Omental fat pad (tissue), 4 donors: Measurements from ENCODE around the gene ATG10. TPM values are rescaled to one million over a fixed set of nuclear protein-coding genes. Genes with fewer than 3 reads are reported as not detected.

Source experiments
- ATAC-seq: fragments of 150-250 bp; one replicate; pipeline ENCODE4 v1.9.1; 2016; ENCODE audit warnings: mild to moderate bottlenecking, moderate library complexity; ENCODE audit not compliant: low FRiP score
- DNase-seq: peaks from one replicate; pipeline ENCODE4 v3.0.0-alpha.2; 2019; ENCODE audit warnings: low spot score
- total RNA-seq, 4 donors: library from RNA; depleted of rRNA; stranded (reverse); fragments of >200 nt; gene quantifications; one replicate each; pipeline ENCODE4 v1.1.0, GENCODE V29; 2016
- TF ChIP-seq, protein P1 (sequence below), 3 donors: fragments of 450-650 bp; IDR thresholded peaks; one replicate each; pipeline ENCODE4 v1.5.1; 2016 to 2017; ENCODE audit warnings: antibody characterized with exemption in 3 of 3, mild to moderate bottlenecking in 3 of 3, moderate library complexity in 2 of 3

ATG10 gene
- total RNA-seq, 4 donors from 2014 or later = 2.4 to 18.4 (median 5.2) TPM

DNA sequence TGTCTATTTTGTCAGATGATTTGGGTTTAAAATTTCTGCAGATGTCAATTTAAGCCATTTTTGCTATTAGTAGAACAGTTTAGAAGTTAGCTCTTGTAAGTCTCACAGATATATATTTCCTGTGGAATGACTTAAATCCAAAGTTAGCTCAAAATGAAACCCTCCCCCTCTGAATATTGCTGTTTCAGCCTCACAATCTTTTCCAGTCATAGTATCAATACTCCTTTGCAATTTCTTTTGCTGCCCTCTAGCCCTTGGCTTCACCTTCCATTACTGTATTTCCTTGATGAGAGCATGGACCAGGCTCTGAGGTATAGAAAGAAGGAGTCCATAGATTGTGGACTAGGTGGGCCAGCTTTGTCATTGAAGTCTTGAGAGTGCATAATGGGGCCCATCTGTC, 124.4 kb downstream of the ATG10 start:
- ATAC-seq = no peak
- TF ChIP-seq, protein P1, sequence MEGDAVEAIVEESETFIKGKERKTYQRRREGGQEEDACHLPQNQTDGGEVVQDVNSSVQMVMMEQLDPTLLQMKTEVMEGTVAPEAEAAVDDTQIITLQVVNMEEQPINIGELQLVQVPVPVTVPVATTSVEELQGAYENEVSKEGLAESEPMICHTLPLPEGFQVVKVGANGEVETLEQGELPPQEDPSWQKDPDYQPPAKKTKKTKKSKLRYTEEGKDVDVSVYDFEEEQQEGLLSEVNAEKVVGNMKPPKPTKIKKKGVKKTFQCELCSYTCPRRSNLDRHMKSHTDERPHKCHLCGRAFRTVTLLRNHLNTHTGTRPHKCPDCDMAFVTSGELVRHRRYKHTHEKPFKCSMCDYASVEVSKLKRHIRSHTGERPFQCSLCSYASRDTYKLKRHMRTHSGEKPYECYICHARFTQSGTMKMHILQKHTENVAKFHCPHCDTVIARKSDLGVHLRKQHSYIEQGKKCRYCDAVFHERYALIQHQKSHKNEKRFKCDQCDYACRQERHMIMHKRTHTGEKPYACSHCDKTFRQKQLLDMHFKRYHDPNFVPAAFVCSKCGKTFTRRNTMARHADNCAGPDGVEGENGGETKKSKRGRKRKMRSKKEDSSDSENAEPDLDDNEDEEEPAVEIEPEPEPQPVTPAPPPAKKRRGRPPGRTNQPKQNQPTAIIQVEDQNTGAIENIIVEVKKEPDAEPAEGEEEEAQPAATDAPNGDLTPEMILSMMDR (IDR thresholded peaks at IDR 0.05) = no peak
- DNase-seq = no peak

DNA sequence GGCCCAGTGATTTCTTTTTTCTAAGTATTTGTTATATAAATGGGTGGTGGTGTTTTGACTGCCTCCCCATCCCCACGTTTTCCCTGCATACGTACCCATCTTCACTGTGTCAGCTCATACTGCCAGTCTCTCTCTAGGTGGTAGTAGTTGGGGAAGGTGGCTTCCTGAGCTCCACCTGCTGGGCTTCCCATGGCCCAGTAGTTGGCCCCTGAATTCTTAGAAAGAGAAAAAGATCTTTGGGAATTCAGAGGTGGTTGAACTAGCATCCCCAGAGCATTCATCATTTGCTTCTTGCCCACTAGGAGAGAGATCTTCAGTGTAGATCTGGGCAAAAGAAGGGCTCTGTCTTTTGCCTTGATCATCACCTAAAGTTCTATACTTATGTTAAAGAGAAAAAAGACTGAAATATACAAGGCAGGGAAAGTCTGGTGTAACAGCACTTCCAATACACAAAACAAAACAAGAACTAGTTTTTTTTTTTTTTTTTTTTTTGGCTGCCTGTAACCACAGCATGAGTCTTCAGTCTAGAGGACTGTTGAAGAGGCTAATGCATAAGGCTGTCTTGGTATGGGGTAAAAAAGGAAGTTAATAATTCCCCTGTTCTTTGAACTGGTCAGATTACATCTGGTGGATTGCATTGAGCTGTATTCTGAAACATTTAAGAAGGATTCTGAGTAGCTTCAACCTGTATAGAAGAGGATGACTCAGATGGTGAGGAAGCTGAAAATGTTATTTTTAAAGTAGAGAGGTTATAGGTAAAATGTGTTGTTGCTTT, 128.7 kb downstream of the ATG10 start:
- TF ChIP-seq, protein P1 (IDR thresholded peaks at IDR 0.05) = no peak
- no peak for DNase-seq
- no peak for ATAC-seq

DNA sequence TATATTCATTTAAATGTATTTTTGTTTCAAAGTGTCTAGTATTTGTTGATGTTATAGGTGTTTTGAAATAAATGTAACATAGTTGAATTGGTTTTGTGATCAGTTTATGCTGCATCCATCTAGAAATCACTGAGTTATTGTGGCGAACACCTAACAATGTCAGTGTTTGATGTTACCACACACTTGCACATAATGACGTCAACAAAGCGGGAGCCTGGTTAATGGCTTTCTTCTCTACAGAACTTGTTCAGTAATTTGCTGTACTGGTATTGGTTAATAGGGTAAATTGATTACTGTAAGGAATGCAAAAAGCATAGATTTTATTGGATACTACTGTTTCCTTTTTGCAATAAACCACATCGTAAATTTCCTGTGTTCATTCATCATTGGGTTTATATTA, 133.0 kb downstream of the ATG10 start:
- DNase-seq (no peak), ATAC-seq (no peak)
- TF ChIP-seq, protein P1 (IDR thresholded peaks at IDR 0.05) = no peak

DNA sequence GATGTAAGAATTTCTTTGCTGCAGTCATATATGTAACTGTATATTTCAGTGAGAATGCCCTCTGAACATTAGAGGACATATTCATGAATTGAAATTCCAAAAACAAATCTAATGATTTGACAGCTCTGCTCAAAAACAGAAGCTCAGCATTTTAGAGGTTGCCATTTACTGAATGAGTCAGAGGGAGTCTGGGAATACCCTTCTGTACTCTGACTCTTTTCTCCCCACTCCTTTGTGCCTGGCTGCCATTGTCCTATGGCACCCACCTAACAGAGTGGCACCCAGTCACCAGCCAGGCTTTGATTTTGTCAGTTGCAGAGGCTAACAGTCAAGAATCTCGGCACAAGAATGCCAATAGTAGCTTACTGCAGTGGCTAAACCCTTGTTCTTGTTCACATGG, 133.6 kb downstream of the ATG10 start:
- no peak for DNase-seq
- ATAC-seq = no peak
- TF ChIP-seq, protein P1 (IDR thresholded peaks at IDR 0.05) = no peak

DNA sequence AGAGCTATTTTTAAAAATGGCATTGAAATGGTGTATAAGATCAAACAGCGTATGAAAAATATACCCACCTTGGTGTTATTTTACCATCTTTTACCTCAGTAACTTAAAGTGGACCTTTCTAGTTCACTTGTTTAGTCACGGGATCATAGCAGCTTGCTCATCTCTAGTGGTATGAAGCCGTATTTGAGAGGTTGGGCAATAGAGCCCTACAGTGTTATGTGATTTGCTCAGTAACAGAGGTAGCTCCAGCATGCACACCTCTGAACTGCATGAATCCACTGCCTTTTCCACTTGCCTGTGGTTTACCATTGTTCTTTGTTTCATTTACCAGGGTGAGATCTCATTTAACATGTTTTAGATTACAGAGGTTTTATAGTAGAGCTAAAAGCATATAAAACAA, 134.4 kb downstream of the ATG10 start:
- TF ChIP-seq, protein P1 (IDR thresholded peaks at IDR 0.05) = no peak
- ATAC-seq (no peak), DNase-seq (no peak)

DNA sequence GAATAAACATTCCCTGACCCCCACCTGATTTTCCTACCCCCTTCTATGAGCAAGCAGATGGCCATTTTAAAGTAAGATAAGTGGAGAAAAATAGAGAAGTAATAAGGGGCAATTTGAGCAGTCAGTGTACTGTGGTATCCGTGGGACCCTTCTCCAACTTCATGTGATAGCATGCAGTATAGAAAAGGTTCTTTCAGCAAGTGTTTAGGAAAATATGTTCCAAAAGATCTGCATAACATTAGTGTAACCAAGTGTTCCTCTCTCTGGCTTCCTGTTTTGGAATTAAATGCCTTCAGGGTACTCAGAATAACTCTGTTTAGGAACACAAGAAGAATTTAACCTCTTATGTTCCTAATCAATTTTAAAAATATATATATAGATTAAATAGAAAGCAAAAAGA, 134.9 kb downstream of the ATG10 start:
- no peak for ATAC-seq
- DNase-seq = no peak
- TF ChIP-seq, protein P1 (IDR thresholded peaks at IDR 0.05) = no peak

DNA sequence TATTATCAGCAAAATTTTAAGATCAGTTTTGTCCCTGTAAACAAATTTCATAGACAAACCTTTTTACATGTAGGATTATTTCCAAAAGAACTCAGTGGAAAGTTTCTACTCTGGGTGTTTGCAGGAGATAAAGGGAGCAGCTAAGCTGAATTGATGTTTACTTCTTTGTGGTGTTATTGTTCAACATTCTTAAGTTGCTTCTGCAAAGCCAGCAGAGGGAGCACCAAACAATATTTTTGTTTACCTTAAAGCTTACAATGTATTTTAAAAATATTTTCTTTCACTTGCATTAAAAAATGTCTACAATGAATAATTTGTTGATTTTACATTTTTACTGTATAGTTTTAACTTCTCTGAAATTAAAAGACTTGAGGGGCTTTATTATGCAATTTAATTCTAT, 135.4 kb downstream of the ATG10 start:
- ATAC-seq = no peak
- DNase-seq = no peak
- TF ChIP-seq, protein P1 (IDR thresholded peaks at IDR 0.05) = no peak
